H1 (cell line): Measurements from ENCODE around the gene SSX5. TPM values are rescaled to one million over a fixed set of nuclear protein-coding genes. Genes with fewer than 3 reads are reported as not detected.

Experiments
- CTCF ChIA-PET: fragments of 300-600 bp; sonication (Branson Sonifier 250); formaldehyde crosslinking; loops from one replicate; lab custom pipeline; 2021; ENCODE audit not compliant: partially characterized antibody; lab: Charles Lee
- POLR2A ChIA-PET: fragments of 300-600 bp; sonication (Branson Sonifier 250); formaldehyde crosslinking; loops from one replicate; lab custom pipeline; 2021; ENCODE audit warnings: inconsistent platforms; ENCODE audit not compliant: partially characterized antibody; lab: Charles Lee
- DNase-seq, 2 experiments: peaks; one replicate each; pipeline versions ENCODE4 v3.0.0 to v3.0.0-alpha.2; 2010 to 2022; ENCODE audit warnings: low spot score in 2 of 2, low read depth in 1 of 2, mixed read lengths in 1 of 2
- FAIRE-seq: peaks from 2 replicates; lab custom pipeline; 2011; peaks lifted over from hg19 to GRCh38; lab: Jason Lieb, UNC
- H2AFZ ChIP-seq: 2 replicates; pipeline ENCODE4 v1.8.1; 2012; ENCODE audit warnings: low read length, inconsistent platforms
- H2AK5ac ChIP-seq: 2 replicates; pipeline ENCODE4 v1.6.1; 2013; ENCODE audit warnings: low read depth, low read length
- H2BK120ac ChIP-seq: replicated peaks from 2 replicates; pipeline ENCODE3; 2013; ENCODE audit warnings: low read depth, low read length, inconsistent platforms
- H2BK12ac ChIP-seq: 2 replicates; pipeline ENCODE4 v1.6.1; 2013; ENCODE audit warnings: low read depth, low read length
- H2BK15ac ChIP-seq: 2 replicates; pipeline ENCODE4 v1.6.1; 2013; ENCODE audit warnings: low read length
- H2BK20ac ChIP-seq: 2 replicates; pipeline ENCODE4 v1.6.1; 2013; ENCODE audit warnings: low read length
- H2BK5ac ChIP-seq: 2 replicates; pipeline ENCODE4 v1.6.1; 2013; ENCODE audit warnings: low read depth, low read length
- H3K14ac ChIP-seq: 2 replicates; pipeline ENCODE4 v1.6.1; 2013; ENCODE audit warnings: inconsistent platforms; ENCODE audit not compliant: insufficient read length
- H3K18ac ChIP-seq: 2 replicates; pipeline ENCODE4 v1.6.1; 2013; ENCODE audit warnings: low read length; ENCODE audit errors: extremely low read depth
- H3K23ac ChIP-seq: 2 replicates; pipeline ENCODE4 v1.6.1; 2013; ENCODE audit warnings: inconsistent platforms; ENCODE audit not compliant: insufficient read length
- H3K23me2 ChIP-seq: 2 replicates; pipeline ENCODE4 v1.6.1; 2013; ENCODE audit warnings: low read depth, low read length
- H3K27ac ChIP-seq: 2 replicates; pipeline ENCODE4 v1.6.1; 2011; ENCODE audit warnings: low read depth, low read length, inconsistent platforms
- H3K27me3 ChIP-seq, 4 experiments: replicated peaks in 1 of 4; 1 replicate in 1 of 4; 2 replicates in 3 of 4; pipeline versions ENCODE4 v1.6.1 to v1.8.1; 2011 to 2013; ENCODE audit warnings: low read length in 3 of 4, mild to moderate bottlenecking in 3 of 4, inconsistent platforms in 2 of 4, mixed read lengths in 2 of 4, moderate library complexity in 1 of 4; ENCODE audit not compliant: control insufficient read depth in 3 of 4, insufficient read depth in 3 of 4; ENCODE audit errors: extremely low read depth in 1 of 4
- H3K36me3 ChIP-seq, 4 experiments: 2 replicates each; pipeline versions ENCODE4 v1.6.1 to v1.8.1; 2011 to 2013; ENCODE audit warnings: mild to moderate bottlenecking in 4 of 4, low read length in 3 of 4, moderate library complexity in 2 of 4, control low read depth in 1 of 4, inconsistent platforms in 1 of 4; ENCODE audit not compliant: insufficient read depth in 4 of 4, control insufficient read depth in 2 of 4
- H3K4ac ChIP-seq: replicated peaks from 2 replicates; pipeline ENCODE3; 2013; ENCODE audit warnings: low read length, low read depth, mixed read lengths, inconsistent platforms; ENCODE audit not compliant: insufficient read length
- H3K4me1 ChIP-seq, 4 experiments: replicated peaks in 1 of 4; 1 replicate in 1 of 4; 2 replicates in 3 of 4; pipeline versions ENCODE4 v1.6.1 to v1.8.1; 2011 to 2013; ENCODE audit warnings: low read length in 3 of 4, inconsistent platforms in 2 of 4, mixed read lengths in 1 of 4; ENCODE audit not compliant: insufficient read depth in 4 of 4, control insufficient read depth in 3 of 4
- H3K4me2 ChIP-seq, 2 experiments: 2 replicates each; pipeline versions ENCODE4 v1.6.1 to v1.8.1; 2011 to 2013; ENCODE audit warnings: low read depth in 2 of 2, low read length in 2 of 2, control low read depth in 1 of 2, inconsistent platforms in 1 of 2, mild to moderate bottlenecking in 1 of 2; ENCODE audit not compliant: insufficient read depth in 1 of 2
- H3K4me3 ChIP-seq, 4 experiments: fragments of 200-600, 300-600 bp in 1 of 4; sonication (generic), shearing (Covaris generic), sonication (Bioruptor Twin) in 1 of 4; 2 replicates each; pipeline versions ENCODE4 v1.5.1 to v1.8.1; 2011 to 2016; ENCODE audit warnings: low read length in 4 of 4, low read depth in 3 of 4, control low read depth in 2 of 4, inconsistent platforms in 2 of 4, mild to moderate bottlenecking in 2 of 4, mixed read lengths in 1 of 4, moderate library complexity in 1 of 4; ENCODE audit not compliant: insufficient read depth in 2 of 4; ENCODE audit errors: extremely low read depth in 1 of 4
- H3K56ac ChIP-seq: replicated peaks from 2 replicates; pipeline ENCODE3; 2013; ENCODE audit warnings: low read depth, mild to moderate bottlenecking, mixed read lengths, low read length, inconsistent platforms; ENCODE audit not compliant: insufficient read length
- H3K79me1 ChIP-seq: 2 replicates; pipeline ENCODE4 v1.6.1; 2013; ENCODE audit warnings: low read depth, low read length, control low read depth
- H3K79me2 ChIP-seq, 2 experiments: 2 replicates each; pipeline versions ENCODE4 v1.6.1 to v1.8.1; 2012 to 2013; ENCODE audit warnings: low read length in 2 of 2, mild to moderate bottlenecking in 2 of 2, inconsistent platforms in 1 of 2; ENCODE audit not compliant: insufficient read depth in 2 of 2, control insufficient read depth in 1 of 2
- H3K9ac ChIP-seq, 4 experiments: replicated peaks in 1 of 4; 1 replicate in 1 of 4; 2 replicates in 3 of 4; pipeline versions ENCODE4 v1.6.1 to v1.8.1; 2011 to 2013; ENCODE audit warnings: low read depth in 3 of 4, low read length in 3 of 4, control low read depth in 2 of 4, mild to moderate bottlenecking in 2 of 4, moderate library complexity in 2 of 4, inconsistent platforms in 1 of 4; ENCODE audit errors: extremely low read depth in 1 of 4
- H3K9me3 ChIP-seq, 2 experiments: 2 replicates each; pipeline versions ENCODE4 v1.6.1 to v1.8.1; 2012 to 2013; ENCODE audit warnings: mild to moderate bottlenecking in 2 of 2, moderate library complexity in 2 of 2, control low read depth in 1 of 2, inconsistent platforms in 1 of 2, low read depth in 1 of 2, low read length in 1 of 2, mixed read lengths in 1 of 2; ENCODE audit not compliant: insufficient read depth in 2 of 2
- H4K20me1 ChIP-seq, 2 experiments: replicated peaks in 1 of 2; 2 replicates each; pipeline versions ENCODE3 to v1.8.1; 2011 to 2013; ENCODE audit warnings: inconsistent platforms in 2 of 2, low read length in 2 of 2, mild to moderate bottlenecking in 1 of 2; ENCODE audit not compliant: insufficient read depth in 2 of 2, control insufficient read depth in 1 of 2
- H4K5ac ChIP-seq: 2 replicates; pipeline ENCODE4 v1.6.1; 2013; ENCODE audit warnings: low read length, low read depth, mixed read lengths, inconsistent platforms; ENCODE audit not compliant: insufficient read length
- H4K8ac ChIP-seq: 2 replicates; pipeline ENCODE4 v1.8.0; 2013; ENCODE audit warnings: mild to moderate bottlenecking, moderate library complexity, low read length, inconsistent platforms; ENCODE audit not compliant: insufficient read depth; ENCODE audit errors: extremely low read depth
- H4K91ac ChIP-seq: replicated peaks from 2 replicates; pipeline ENCODE3; 2013; ENCODE audit warnings: low read length, mixed read lengths, inconsistent platforms; ENCODE audit not compliant: insufficient read length
- SUZ12 ChIP-seq: fragments of 200-600 bp; sonication (generic); IDR thresholded peaks from 2 replicates; pipeline ENCODE4 v1.6.1; 2012; ENCODE audit warnings: mild to moderate bottlenecking, inconsistent platforms, low read length, moderate library complexity, mixed read lengths
- WGBS, 2 experiments: shearing (Covaris generic) in 1 of 2; methylation state at CpG; one replicate each; pipeline versions ENCODE4 v1.1.6 to v1.1.7; 2013 to 2015; ENCODE audit warnings: low lambda C conversion rate in 2 of 2, mixed read lengths in 2 of 2, inconsistent platforms in 1 of 2, low coverage in 1 of 2, missing lambda C conversion rate in 1 of 2; ENCODE audit not compliant: insufficient replicate concordance in 2 of 2, insufficient coverage in 1 of 2, insufficient read length in 1 of 2; ENCODE audit errors: extremely low coverage in 1 of 2, missing lambda C conversion rate in 1 of 2; 5-methylcytosine and 5-hydroxymethylcytosine counted together
- polyA plus RNA-seq, 7 experiments: library from polyadenylated mRNA; depleted of rRNA in 3 of 7; stranded (reverse) in 5 of 7; unstranded in 2 of 7; fragments of >200 nt in 5 of 7; fragments of 200-250 nt in 2 of 7; gene quantifications; 1 replicate in 5 of 7; 2 replicates in 1 of 7; 4 replicates in 1 of 7; pipeline versions ENCODE4 v1.2.1 to v1.2.3, GENCODE V29; 2011 to 2013; ENCODE audit warnings: missing spikeins in 2 of 7, mixed read lengths in 2 of 7
- total RNA-seq: library from RNA; stranded (reverse); fragmentation: NEBNext Ultra II Directional; extraction: Animal tissue kit (Norgen Biotek cat#: 25700); gene quantifications from 2 replicates; pipeline ENCODE4 v1.2.1, GENCODE V29; 2021
- TF ChIP-seq, protein P1 (sequence below): IDR thresholded peaks from 2 replicates; pipeline ENCODE4 v1.6.1; 2012; ENCODE audit warnings: inconsistent platforms

The SSX5 gene
- total and polyA plus RNA-seq, 2 of the 8 experiments (the other 6 are each of a cell fraction or from before 2014, with no cell fraction given): not detected

DNA sequence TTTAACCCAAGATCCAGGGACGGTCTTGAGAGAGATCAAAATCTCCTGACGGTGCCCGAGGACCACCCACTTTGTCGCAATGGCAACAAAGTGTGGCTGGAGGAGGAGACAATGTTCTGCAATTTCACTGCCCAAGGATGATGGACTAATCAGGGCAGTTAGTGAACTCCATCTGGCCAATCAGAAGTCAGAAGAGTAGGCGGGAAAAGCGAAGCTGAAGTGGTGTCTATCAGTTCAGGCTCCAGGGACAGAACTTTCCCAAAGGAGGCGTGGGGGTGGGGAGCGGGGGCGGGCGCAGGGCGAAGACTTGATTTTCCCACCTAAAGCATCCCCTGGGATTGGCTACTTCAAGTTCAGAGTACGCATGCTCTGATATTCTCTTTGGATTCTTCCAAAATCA is 40.6 kb downstream of the SSX5 start:
- Histone ChIP-seq H3K23me2 (no peaks in the 10 kb centered on the region), H3K56ac (no peak overlapping the region), H2BK15ac (no peak overlapping the region), H2BK5ac (no peak overlapping the region), H2BK20ac (no peak overlapping the region), H2BK12ac (no peak overlapping the region), H3K4me3 (no peak overlapping the region), H3K18ac (no peak overlapping the region), H3K27me3 (no peaks in the 10 kb centered on the region), H3K9me3 (no peaks in the 10 kb centered on the region), H4K20me1 (no peaks in the 10 kb centered on the region), H3K9ac (no peak overlapping the region), H3K23ac (no peak overlapping the region), H3K14ac (no peak overlapping the region), H3K4ac (no peak overlapping the region), H4K91ac (no peak overlapping the region), H4K8ac (no peak overlapping the region), H4K5ac (no peak overlapping the region), H3K79me1 (no peaks in the 10 kb centered on the region), H3K4me2 (no peak overlapping the region), H3K27ac (no peak overlapping the region), H3K4me1 (no peaks in the 10 kb centered on the region), H3K79me2 (no peaks in the 10 kb centered on the region), H3K36me3 (no peaks in the 10 kb centered on the region), H2BK120ac (no peak overlapping the region), H2AFZ (no peak overlapping the region), H2AK5ac (no peak overlapping the region)
- DNase-seq (no peak), FAIRE-seq (no peak)
- 87% methylated on average over 3 of the region's 12 CpGs; no CpG with 5 or more reads in 1 of the 2 experiments for WGBS, 2 experiments
- TF ChIP-seq SUZ12: no peak
- TF ChIP-seq, protein P1, sequence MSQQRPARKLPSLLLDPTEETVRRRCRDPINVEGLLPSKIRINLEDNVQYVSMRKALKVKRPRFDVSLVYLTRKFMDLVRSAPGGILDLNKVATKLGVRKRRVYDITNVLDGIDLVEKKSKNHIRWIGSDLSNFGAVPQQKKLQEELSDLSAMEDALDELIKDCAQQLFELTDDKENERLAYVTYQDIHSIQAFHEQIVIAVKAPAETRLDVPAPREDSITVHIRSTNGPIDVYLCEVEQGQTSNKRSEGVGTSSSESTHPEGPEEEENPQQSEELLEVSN: peak; percentile 66; the same call in 1 of the 2 replicates
- ChIA-PET CTCF (no interaction called here), POLR2A (no interaction called here)
